ENCODE measurements around the gene NOS3.

Gene NOS3

DNA sequence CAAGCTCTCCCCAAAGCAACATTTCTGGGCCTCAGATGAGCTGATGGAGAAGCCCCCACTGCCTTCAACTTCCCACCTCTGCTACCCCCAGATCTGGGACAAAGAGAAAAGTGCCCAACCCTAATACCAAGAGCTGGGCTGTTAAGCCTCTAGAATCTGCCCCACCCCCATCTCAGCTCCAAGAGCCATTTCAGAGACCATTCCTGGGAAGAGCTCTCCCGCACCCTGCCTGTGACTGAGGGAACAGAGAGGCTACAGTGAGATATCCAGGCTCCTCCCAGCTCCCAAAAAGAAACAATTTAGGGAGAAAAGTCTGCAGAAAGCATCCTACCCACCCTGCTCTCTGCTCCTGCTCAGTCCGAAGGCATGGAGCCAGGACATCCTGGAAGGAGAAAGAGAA is 10.2 kb upstream of the NOS3 start:
- DNase-seq = no peak

GRCh38 chr7:150981644-150982043 is 9.2 kb upstream of the NOS3 start:
- no peak for DNase-seq

DNA sequence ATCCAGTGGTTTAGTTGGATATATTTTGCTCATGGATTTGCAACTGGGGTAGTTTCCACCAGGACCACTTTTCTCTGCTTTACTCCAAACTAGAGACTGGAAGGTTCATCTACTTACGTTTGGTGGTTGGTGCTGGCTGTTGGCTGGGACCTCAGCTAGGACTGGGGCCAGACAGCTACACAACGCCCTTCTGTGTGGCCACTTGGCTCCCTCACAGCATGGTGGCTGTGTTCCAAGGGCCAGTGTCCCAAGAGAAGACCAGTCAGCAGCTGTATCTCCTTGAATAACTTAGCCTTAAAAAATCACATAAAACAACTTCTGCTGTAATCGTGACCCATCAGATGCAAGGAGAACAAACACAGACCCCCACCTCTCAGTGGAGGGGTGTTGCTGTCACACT is 8.5 kb upstream of the NOS3 start:
- DNase-seq = no peak

DNA sequence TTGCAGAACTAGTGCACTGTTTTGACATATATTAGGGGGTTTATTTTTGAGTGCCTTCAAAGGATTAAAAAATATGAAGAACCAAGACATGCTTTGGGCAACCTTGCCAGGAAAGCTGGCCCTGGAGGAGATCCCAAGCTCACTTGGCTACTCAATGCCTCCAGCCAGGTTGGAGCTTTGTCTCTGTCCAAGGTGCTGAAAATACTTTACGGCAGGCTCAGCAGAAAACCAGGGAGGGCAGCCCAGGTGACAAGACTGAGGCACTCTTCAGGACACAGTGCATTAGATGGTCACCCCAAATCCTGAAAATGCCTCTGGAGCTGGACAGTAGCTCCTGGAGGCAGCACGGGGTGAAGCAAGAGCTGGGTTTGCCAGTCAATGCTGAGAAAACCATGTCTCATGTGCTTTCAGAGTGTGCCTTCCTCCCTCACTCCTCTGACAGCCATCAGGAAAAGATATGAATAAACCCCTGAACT is 6.9 kb upstream of the NOS3 start:
- peak; percentile 49 for DNase-seq

GRCh38 chr7:150986099-150986512 is 4.7 kb upstream of the NOS3 start:
- peak; percentile 64 for DNase-seq

DNA sequence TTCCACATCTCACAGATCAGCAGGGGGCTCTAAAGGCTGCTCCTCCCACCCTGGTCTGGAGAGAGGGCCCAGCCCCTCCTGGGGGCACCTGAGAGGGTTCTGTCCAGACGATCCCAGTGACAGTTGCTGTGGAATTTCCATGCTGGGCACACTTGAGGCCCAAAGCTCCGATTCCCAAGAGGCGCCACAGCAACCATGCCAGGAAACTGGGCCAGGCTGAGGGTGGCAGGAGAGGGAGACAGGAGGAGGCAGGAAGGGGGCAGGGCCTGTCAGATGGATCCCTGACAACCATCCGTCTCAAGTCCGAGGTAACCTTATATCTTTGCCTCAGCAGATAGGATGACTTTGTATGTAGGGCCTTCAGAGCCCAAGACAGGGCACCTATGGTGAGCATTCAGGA is 4.3 kb upstream of the NOS3 start:
- no peak for DNase-seq

DNA sequence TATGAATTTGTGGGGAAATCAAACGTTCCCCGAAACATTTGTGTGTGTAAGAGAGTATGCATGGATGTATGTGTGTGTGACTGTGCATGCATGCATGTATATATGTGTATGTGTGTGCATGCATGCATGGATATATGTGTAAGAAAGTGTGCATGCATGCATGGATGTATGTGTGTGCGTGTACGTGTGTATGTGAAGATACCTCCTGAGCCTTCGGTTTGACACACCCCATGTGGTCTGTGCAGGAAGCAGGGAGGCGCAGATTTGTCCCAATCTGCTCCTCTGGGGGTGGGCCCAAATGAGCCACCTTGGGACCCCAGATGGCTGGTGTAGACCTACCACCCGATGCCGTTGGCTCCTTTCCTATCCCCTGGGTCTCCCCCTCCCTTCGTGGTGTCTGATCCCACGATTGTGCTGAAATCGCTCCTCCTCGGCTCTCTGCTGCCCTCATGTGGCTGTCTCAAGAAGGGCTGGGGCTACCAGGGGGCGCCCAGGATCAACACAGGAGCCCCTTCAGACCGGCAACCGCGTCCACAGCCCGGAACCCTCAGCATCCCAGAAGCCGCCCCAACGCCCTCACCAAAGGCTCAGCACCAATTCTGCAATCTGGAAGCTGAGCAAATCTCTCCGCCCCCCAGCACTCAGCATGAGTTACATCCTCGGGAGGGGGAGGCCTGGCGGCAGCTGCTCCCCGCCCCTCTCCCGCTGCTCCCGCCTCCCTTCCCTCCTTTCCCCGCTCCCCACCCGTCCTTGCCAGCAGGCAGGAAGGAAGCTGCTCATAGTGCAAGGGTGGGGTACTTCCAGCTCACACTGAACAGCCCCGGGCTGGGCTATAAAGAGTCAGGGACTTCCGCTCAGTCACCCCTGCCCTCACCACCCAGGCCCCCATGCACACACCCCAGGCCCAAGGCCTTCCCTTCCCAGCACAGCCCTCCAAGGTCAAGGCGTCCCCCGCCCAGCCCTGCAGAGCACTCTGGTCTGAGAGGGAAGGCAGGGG is 2.3 kb upstream of the NOS3 start:
- DNase-seq = peak; percentile 75

GRCh38 chr7:150989456-150989855 is 1.4 kb upstream of the NOS3 start:
- no peak for DNase-seq

GRCh38 chr7:150992051-150992640 is 1.3 kb downstream of the NOS3 start:
- DNase-seq = no peak

DNA sequence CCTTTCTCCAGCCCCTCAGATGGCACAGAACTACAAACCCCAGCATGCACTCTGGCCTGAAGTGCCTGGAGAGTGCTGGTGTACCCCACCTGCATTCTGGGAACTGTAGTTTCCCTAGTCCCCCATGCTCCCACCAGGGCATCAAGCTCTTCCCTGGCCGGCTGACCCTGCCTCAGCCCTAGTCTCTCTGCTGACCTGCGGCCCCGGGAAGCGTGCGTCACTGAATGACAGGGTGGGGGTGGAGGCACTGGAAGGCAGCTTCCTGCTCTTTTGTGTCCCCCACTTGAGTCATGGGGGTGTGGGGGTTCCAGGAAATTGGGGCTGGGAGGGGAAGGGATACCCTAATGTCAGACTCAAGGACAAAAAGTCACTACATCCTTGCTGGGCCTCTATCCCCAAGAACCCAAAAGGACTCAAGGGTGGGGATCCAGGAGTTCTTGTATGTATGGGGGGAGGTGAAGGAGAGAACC is 2.1 kb downstream of the NOS3 start:
- peak; percentile 39 for DNase-seq

GRCh38 chr7:150993511-150993910 is 2.7 kb downstream of the NOS3 start:
- no peak for DNase-seq

GRCh38 chr7:150994141-150994837 is 3.5 kb downstream of the NOS3 start:
- DNase-seq = no peak

DNA sequence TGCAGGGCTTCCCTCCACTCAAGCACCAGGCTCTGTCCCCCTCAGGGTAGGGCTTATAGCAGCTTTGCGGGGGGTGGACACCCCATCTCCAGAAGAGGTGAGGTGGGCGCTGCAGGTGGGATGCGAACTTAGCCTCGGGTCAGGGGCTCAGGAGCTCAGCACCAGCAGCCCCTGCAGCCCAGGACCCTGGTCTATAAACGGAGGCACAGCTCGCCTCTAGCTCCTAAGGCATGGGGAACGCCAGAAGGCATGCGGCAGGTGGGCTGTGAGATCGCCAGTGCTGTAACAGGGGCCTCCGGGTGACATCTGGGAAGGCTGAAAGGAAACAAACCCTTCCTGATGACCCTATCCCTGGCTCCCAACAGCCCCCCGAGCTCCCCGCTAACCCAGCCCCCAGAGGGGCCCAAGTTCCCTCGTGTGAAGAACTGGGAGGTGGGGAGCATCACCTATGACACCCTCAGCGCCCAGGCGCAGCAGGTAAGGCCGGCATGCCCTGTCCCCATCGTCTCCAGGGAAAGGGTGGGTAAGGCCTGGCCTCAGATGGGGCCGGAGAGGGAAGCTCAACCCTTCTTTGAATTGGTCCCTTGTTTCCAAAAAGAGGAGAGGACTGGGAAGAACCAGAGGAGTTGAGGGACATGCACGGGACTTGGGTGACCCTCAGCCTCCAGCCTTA is 4.2 kb downstream of the NOS3 start:
- DNase-seq = no peak

- DNase-seq = no peak
Observed at GRCh38 chr7:150996376-150997074, 5.7 kb downstream of the NOS3 start.

DNA sequence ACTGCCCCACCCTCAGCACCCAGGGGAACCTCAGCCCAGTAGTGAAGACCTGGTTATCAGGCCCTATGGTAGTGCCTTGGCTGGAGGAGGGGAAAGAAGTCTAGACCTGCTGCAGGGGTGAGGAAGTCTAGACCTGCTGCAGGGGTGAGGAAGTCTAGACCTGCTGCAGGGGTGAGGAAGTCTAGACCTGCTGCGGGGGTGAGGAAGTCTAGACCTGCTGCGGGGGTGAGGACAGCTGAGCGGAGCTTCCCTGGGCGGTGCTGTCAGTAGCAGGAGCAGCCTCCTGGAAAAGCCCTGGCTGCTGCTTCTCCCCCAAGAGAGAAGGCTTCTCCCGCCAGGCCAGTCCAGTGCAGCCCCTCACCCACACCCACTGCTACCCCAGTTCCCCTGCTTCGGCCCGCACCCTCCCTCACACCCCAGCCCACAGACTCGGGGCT is 6.3 kb downstream of the NOS3 start:
- no peak for DNase-seq

- no peak for DNase-seq
Observed at GRCh38 chr7:150997817-150998216, 7.0 kb downstream of the NOS3 start.

GRCh38 chr7:150998341-150998740 is 7.5 kb downstream of the NOS3 start:
- no peak for DNase-seq

DNA sequence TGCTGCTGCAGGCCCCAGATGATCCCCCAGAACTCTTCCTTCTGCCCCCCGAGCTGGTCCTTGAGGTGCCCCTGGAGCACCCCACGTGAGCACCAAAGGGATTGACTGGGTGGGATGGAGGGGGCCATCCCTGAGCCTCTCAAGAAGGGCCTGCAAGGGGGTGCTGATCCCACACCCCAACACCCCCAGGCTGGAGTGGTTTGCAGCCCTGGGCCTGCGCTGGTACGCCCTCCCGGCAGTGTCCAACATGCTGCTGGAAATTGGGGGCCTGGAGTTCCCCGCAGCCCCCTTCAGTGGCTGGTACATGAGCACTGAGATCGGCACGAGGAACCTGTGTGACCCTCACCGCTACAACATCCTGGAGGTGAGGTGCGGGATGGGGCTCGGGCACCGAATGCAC is 8.2 kb downstream of the NOS3 start:
- DNase-seq = no peak

DNA sequence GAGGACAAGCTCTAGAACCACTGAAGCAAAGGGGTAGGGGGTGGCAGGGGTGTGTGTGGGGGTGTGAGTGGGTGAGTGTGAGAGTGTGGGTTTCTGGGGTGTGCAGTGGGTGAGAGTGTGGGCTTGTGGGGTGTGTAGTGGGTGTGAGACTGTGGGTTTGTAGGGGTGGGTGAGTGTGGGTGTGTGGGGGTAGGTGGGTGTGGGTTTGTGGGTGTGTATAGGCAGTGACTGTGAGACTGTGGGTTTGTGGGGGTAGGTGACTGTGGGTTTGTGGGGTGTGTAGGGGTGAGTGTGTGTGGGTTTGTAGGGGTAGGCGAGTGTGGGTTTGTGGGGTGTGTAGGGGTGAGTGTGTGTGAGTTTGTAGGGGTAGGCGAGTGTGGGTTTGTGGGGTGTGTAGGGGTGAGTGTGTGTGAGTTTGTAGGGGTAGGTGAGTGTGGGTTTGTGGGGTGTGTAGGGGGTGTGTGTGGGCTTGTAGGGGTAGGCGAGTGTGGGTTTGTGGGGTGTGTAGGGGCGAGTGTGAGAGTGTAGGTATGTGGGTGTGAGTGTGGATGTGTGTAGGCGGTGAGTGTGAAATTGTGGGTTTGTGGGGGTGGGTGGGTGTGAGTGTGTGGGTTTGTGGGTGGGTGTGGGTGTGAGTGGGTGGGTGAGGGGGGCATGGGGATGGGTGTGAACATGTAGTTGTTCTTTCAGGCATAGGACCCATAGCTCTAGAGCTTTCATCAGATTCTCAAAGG is 8.8 kb downstream of the NOS3 start:
- DNase-seq = no peak

GRCh38 chr7:151000897-151001495 is 10.2 kb downstream of the NOS3 start:
- DNase-seq = no peak

DNA sequence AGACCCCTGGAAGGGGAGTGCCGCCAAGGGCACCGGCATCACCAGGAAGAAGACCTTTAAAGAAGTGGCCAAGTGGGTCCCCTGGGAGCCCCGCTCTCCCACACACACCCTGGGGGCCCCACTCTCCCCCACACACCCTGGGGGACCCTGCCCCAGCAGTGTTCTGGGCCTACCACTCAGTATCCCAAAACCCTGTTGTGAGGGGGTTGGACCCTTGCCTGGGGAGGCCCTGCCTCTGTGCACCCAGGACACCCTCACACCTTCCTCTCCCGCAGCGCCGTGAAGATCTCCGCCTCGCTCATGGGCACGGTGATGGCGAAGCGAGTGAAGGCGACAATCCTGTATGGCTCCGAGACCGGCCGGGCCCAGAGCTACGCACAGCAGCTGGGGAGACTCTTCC is 10.7 kb downstream of the NOS3 start:
- DNase-seq = no peak
